Measurements from ENCODE around the gene ITGBL1.

Gene ITGBL1

GRCh38 chr13:101576977-101577376 lies 124.5 kb downstream of the ITGBL1 start:
- Mint-ChIP-seq H3K4me1 (ENCODE audit: low read depth) (no peaks in the 10 kb centered on the region), H3K27ac (no peak overlapping the region), H3K36me3 (ENCODE audit: low read depth) (no peaks in the 10 kb centered on the region), H3K9me3 (no peaks in the 10 kb centered on the region), H3K27me3 (ENCODE audit: low read depth) (peaks cover 2% of the 10 kb centered on the region), H3K4me3 (no peak overlapping the region)
- DNase-seq (ENCODE audit: low spot score) = no peak

DNA sequence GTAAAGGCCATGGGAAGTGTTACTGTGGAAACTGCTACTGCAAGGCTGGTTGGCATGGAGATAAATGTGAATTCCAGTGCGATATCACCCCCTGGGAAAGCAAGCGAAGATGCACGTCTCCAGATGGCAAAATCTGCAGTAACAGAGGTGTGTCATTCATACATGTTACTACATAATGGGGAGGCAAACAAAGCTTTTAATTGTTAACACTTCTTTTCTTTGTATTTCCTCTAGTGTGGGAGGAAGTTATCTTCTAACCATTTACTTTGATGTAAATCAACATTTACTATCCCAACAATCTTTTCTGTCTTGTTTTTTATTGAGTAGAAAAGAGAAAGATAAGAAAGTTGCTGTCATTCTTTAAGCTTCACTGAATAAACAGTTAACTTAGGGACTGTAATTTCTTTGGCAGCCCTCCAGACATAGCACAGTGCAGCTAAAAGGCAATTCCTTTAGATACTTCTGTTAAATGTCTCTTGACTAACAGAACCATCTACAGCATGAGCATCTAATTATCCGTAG lies 126.9 kb downstream of the ITGBL1 start:
- Mint-ChIP-seq H3K27ac (no peak overlapping the region), H3K4me3 (no peak overlapping the region), H3K27me3 (ENCODE audit: low read depth) (no peaks in the 10 kb centered on the region), H3K4me1 (ENCODE audit: low read depth) (no peaks in the 10 kb centered on the region), H3K9me3 (no peaks in the 10 kb centered on the region), H3K36me3 (ENCODE audit: low read depth) (no peaks in the 10 kb centered on the region)
- DNase-seq (ENCODE audit: low spot score) = no peak

- H3K4me3 Mint-ChIP-seq = no peak overlapping the region
- H3K27me3 Mint-ChIP-seq (ENCODE audit: low read depth) = no peaks in the 10 kb centered on the region
- H3K36me3 Mint-ChIP-seq (ENCODE audit: low read depth) = no peaks in the 10 kb centered on the region
- DNase-seq (ENCODE audit: low spot score) = no peak
- H3K4me1 Mint-ChIP-seq (ENCODE audit: low read depth) = no peaks in the 10 kb centered on the region
- no peak overlapping the region for H3K27ac Mint-ChIP-seq
- H3K9me3 Mint-ChIP-seq = no peaks in the 10 kb centered on the region
Observed at GRCh38 chr13:101584331-101584730, 131.9 kb downstream of the ITGBL1 start.

DNA sequence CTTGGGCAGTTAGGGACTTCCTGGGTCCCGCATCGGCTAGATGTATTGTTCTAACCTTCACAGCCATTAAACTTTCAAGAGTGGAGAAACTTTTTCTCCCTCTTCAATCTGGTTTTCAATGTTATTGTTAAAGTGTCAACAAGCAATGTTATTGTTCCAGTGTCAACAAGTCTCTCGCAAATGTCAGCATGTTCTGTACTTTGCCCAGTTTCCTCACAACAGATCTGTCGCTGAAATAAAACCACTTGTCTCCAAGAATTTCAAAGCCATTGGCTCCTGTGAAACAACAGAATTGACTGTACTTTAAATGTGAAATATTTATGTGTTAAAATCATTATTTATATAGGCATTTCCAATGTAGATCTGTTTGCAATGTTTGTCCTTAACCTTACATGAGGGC lies 138.0 kb downstream of the ITGBL1 start:
- Mint-ChIP-seq H3K4me3 (no peak overlapping the region), H3K4me1 (ENCODE audit: low read depth) (no peaks in the 10 kb centered on the region), H3K36me3 (ENCODE audit: low read depth) (no peaks in the 10 kb centered on the region), H3K27me3 (ENCODE audit: low read depth) (no peaks in the 10 kb centered on the region), H3K27ac (no peak overlapping the region), H3K9me3 (no peaks in the 10 kb centered on the region)
- DNase-seq (ENCODE audit: low spot score) = no peak

GRCh38 chr13:101594936-101595335 lies 142.5 kb downstream of the ITGBL1 start:
- Mint-ChIP-seq H3K27me3 (ENCODE audit: low read depth) (no peaks in the 10 kb centered on the region), H3K4me1 (ENCODE audit: low read depth) (no peaks in the 10 kb centered on the region)

DNA sequence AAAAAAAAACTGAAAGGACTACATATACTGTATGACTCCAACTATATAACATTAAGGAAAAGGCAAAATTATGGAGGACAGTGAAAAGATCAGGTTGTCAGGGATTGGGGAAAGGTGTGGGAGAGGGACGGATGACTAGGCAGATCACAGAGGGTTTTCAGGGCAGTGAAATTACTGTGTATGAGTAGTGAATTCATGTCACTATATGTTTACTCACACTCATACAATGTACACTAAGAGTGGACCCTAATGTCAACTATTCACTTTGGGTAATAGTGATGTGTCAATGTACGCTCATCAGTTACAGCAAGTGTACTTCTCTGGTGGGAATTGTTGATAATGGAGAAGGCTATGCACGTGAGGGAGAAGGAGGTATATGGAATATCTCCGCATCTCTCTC lies 144.3 kb downstream of the ITGBL1 start:
- Mint-ChIP-seq H3K36me3 (ENCODE audit: low read depth) (no peaks in the 10 kb centered on the region), H3K4me3 (no peak overlapping the region), H3K9me3 (no peaks in the 10 kb centered on the region), H3K27me3 (ENCODE audit: low read depth) (no peaks in the 10 kb centered on the region), H3K4me1 (ENCODE audit: low read depth) (no peaks in the 10 kb centered on the region), H3K27ac (no peak overlapping the region)
- DNase-seq (ENCODE audit: low spot score) = no peak

More at GRCh38 chr13:101594936-101595335, 142.5 kb downstream of the ITGBL1 start:
- no peak overlapping the region for H3K4me3 Mint-ChIP-seq
- no peaks in the 10 kb centered on the region for H3K36me3 Mint-ChIP-seq (ENCODE audit: low read depth)
- H3K9me3 Mint-ChIP-seq = no peaks in the 10 kb centered on the region
- no peak overlapping the region for H3K27ac Mint-ChIP-seq
- DNase-seq (ENCODE audit: low spot score) = no peak

DNA sequence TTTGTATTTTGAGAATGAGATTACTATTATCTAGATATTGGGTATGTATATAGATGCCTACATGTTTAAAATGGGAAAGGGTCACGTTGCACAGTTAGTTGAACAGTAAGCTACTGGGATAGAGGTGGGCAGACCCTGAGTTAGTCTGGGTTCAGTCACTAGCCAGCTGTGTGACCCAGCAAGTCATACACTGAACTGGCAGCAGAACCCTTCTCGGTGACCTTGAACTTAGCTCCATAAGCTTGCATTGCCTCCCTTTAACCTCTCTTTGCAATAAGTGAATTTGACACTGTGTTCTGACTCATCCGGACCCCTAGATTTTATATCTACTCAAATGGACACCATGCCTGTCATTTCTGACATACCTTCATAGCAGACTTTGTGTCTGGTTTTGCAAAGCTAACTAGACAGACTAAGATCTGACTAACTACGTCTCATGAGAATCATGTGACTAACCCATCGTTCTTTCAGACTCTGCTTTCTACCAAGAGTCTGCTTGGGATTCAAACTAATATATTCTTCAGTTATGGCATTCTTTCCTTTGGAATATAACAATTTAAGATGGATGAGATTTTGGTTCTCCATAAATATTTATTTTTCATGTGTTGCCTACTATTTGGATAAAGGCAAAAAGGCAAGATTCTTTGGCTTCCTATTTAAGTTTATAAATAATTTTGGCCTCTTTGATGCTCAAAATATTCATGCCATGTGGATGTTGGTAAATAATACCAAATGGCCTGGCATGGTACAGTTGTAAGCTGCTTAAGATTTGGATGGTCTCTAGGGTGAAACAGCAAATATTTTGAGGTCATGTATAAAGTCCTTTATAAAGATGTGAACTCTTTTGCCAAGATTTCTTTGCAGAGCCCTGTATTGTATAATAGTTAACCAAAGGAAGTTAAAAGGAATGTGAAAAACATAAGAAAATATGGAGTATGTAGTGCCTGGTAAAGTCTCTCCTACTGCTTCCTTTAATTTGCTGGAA lies 159.3 kb downstream of the ITGBL1 start:
- H3K9me3 Mint-ChIP-seq = no peaks in the 10 kb centered on the region
- no peaks in the 10 kb centered on the region for H3K4me1 Mint-ChIP-seq (ENCODE audit: low read depth)
- H3K4me3 Mint-ChIP-seq = no peak overlapping the region
- no peak for DNase-seq (ENCODE audit: low spot score)
- no peak overlapping the region for H3K27ac Mint-ChIP-seq
- no peaks in the 10 kb centered on the region for H3K27me3 Mint-ChIP-seq (ENCODE audit: low read depth)
- H3K36me3 Mint-ChIP-seq (ENCODE audit: low read depth) = no peaks in the 10 kb centered on the region

DNA sequence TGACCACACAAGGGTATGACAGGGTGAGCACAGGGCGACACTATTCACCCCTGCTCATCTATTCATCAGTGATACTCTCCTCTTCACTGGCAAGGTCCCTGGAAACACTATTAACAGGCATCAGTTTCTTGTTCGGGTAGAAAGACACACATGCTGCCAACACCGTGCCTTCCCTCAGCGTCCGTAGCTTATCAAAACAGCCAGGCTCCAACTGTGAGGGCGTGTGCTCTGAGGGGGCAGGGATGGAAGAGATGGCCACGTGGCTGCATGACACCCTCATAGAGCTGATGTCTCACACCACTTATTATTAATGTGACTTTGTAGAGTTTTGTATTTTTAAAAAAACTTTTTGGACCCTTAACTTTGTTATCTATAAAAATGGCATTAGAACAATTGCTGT lies 160.3 kb downstream of the ITGBL1 start:
- no peak for DNase-seq (ENCODE audit: low spot score)
- Mint-ChIP-seq H3K9me3 (no peaks in the 10 kb centered on the region), H3K4me3 (no peak overlapping the region), H3K4me1 (ENCODE audit: low read depth) (no peaks in the 10 kb centered on the region), H3K36me3 (ENCODE audit: low read depth) (no peaks in the 10 kb centered on the region), H3K27me3 (ENCODE audit: low read depth) (no peaks in the 10 kb centered on the region), H3K27ac (no peak overlapping the region)

- Mint-ChIP-seq H3K4me3 (no peak overlapping the region), H3K36me3 (ENCODE audit: low read depth) (no peaks in the 10 kb centered on the region), H3K27ac (no peak overlapping the region), H3K9me3 (no peaks in the 10 kb centered on the region), H3K4me1 (ENCODE audit: low read depth) (no peaks in the 10 kb centered on the region), H3K27me3 (ENCODE audit: low read depth) (no peaks in the 10 kb centered on the region)
- DNase-seq (ENCODE audit: low spot score) = no peak
Observed at GRCh38 chr13:101614491-101614890, 162.0 kb downstream of the ITGBL1 start.

DNA sequence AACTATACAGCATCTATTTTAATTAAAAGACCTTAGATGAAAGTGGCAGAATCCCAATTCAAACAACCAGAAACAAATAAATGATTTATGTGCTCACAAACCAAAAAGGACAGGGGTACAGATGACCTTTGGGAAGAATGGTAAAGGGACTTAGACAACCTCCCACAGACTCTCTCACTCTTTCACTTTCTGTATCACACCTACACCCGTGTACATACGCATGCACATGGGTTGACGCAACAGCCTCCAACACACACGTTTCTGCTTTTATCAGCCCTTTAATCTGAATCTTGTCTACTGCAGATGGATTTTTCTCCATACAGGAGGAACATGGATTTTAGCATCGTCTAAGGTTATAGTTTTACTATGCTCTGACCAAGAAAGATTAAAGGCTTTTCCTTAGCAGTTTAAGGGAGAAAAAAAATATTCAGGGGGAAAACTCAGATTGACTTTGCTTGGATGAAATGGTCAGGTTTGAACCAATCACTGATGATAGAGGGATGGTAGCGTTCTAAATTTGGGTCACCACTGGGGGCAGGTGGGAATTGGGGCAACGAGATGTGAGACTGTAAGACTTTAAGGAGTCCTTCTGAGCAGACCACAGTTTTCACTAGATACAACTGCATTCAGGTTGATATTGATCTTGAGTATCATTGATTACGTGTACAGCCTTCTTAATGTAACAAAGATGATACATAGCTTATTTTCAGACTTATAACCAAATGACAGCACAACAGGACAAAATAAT lies 166.1 kb downstream of the ITGBL1 start:
- Mint-ChIP-seq H3K27me3 (ENCODE audit: low read depth) (peaks cover 9% of the 10 kb centered on the region), H3K9me3 (no peaks in the 10 kb centered on the region), H3K36me3 (ENCODE audit: low read depth) (no peaks in the 10 kb centered on the region), H3K4me1 (ENCODE audit: low read depth) (no peaks in the 10 kb centered on the region), H3K4me3 (no peak overlapping the region), H3K27ac (no peak overlapping the region)
- no peak for DNase-seq (ENCODE audit: low spot score)

GRCh38 chr13:101621099-101621498 lies 168.6 kb downstream of the ITGBL1 start:
- no peak for DNase-seq (ENCODE audit: low spot score)
- Mint-ChIP-seq H3K4me3 (no peak overlapping the region), H3K4me1 (ENCODE audit: low read depth) (peaks cover 18% of the 10 kb centered on the region), H3K27ac (no peak overlapping the region), H3K27me3 (ENCODE audit: low read depth) (peaks cover 9% of the 10 kb centered on the region), H3K36me3 (ENCODE audit: low read depth) (no peaks in the 10 kb centered on the region), H3K9me3 (no peaks in the 10 kb centered on the region)

DNA sequence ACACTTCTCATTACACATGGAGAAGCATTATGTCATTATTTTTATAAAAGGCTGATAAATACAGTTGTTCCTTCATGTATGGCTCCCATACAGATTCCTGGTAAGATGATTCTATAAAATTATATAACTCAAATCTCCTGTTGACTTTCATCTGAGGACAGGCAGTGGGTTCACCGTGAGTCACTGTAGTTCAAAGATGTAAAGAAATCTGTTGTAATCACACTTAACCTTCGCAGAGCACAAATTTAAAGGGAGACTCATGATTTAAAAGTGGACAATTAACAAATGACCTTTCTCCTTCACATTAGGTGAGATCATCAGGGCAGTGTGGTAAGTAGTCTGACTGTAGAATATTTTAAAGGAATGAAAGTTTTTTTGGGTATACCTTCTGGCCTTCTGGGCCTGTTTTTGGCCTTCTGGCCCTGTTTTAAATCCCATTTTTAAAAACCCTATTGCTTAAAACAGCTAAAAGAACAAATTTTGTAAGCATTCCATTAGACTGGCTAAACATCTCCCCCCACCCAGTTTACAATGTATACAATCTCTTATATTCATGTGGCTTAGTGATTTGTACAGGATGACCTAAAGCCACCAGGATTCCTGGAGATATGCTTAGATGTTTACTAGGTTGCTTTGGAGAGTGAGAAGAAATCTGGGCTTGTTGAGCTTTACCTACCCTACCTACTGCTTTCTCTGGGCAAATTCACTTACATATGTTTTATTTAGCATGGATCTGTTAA lies 171.2 kb downstream of the ITGBL1 start:
- no peak overlapping the region for H3K4me3 Mint-ChIP-seq
- no peaks in the 10 kb centered on the region for H3K36me3 Mint-ChIP-seq (ENCODE audit: low read depth)
- peaks cover 14% of the 10 kb centered on the region for H3K27me3 Mint-ChIP-seq (ENCODE audit: low read depth)
- no peak for DNase-seq (ENCODE audit: low spot score)
- H3K27ac Mint-ChIP-seq = no peak overlapping the region
- H3K4me1 Mint-ChIP-seq (ENCODE audit: low read depth) = peaks cover 36% of the 10 kb centered on the region
- H3K9me3 Mint-ChIP-seq = no peaks in the 10 kb centered on the region

- H3K36me3 Mint-ChIP-seq (ENCODE audit: low read depth) = no peaks in the 10 kb centered on the region
- H3K9me3 Mint-ChIP-seq = no peaks in the 10 kb centered on the region
- no peak for DNase-seq (ENCODE audit: low spot score)
- H3K27me3 Mint-ChIP-seq (ENCODE audit: low read depth) = peaks cover 18% of the 10 kb centered on the region
- peaks cover 36% of the 10 kb centered on the region for H3K4me1 Mint-ChIP-seq (ENCODE audit: low read depth)
- H3K4me3 Mint-ChIP-seq = no peak overlapping the region
- no peak overlapping the region for H3K27ac Mint-ChIP-seq
Observed at GRCh38 chr13:101624210-101624922, 171.9 kb downstream of the ITGBL1 start.
